Heart left ventricle (tissue), 16 donors: Measurements from ENCODE around the gene C9orf78. TPM values are rescaled to one million over a fixed set of nuclear protein-coding genes. Genes with fewer than 3 reads are reported as not detected.

Experiments used
- ATAC-seq, 4 donors: fragments of 200-7000 bp; cut with Tn5 transposase; one replicate each; pipeline ENCODE4 v1.9.1; 2020 to 2022; ENCODE audit warnings: moderate library complexity in 4 of 4, mild to moderate bottlenecking in 3 of 4, moderate number of reproducible peaks in 1 of 4
- DNase-seq, 5 donors: peaks; one replicate each; pipeline ENCODE4 v3.0.0-alpha.2; 2020
- H3K27ac ChIP-seq, 12 donors: fragments of 200-600 bp; sonication (generic) in 4 of 12; one replicate each; pipeline versions ENCODE4 v1.5.0 to v1.8.0; 2016 to 2022; ENCODE audit warnings: mild to moderate bottlenecking in 2 of 12
- H3K27me3 ChIP-seq, 9 donors: fragments of 200-600 bp; sonication (generic) in 2 of 9; one replicate each; pipeline versions ENCODE4 v1.5.1 to v1.8.0; 2016 to 2022; ENCODE audit warnings: mild to moderate bottlenecking in 3 of 9
- H3K36me3 ChIP-seq, 9 donors: fragments of 200-600 bp; sonication (generic) in 2 of 9; one replicate each; pipeline versions ENCODE4 v1.5.0 to v1.8.0; 2018 to 2022; ENCODE audit warnings: mild to moderate bottlenecking in 2 of 9
- H3K4me1 ChIP-seq, 12 donors: fragments of 200-600 bp; sonication (generic) in 4 of 12; one replicate each; pipeline versions ENCODE4 v1.5.0 to v1.8.0; 2016 to 2022; ENCODE audit warnings: mild to moderate bottlenecking in 3 of 12
- H3K4me3 ChIP-seq, 12 donors: fragments of 200-600 bp; sonication (generic) in 4 of 12; one replicate each; pipeline versions ENCODE4 v1.5.0 to v1.8.0; 2017 to 2022; ENCODE audit warnings: mild to moderate bottlenecking in 9 of 12, moderate library complexity in 4 of 12
- H3K9me3 ChIP-seq, 12 donors: fragments of 200-600 bp; sonication (generic) in 4 of 12; one replicate each; pipeline versions ENCODE4 v1.5.0 to v1.8.0; 2016 to 2022; ENCODE audit warnings: mild to moderate bottlenecking in 1 of 12
- POLR2A ChIP-seq, 2 donors: fragments of 450-650 bp; IDR thresholded peaks; one replicate each; pipeline ENCODE4 v1.6.1; 2017; ENCODE audit warnings: antibody characterized with exemption in 2 of 2, mild to moderate bottlenecking in 2 of 2, moderate library complexity in 2 of 2
- WGBS, 4 donors: extraction: QIAGEN DNeasy Blood & Tissue Kit in 2 of 4; methylation state at CpG; one replicate each; pipeline versions ENCODE4 v1.1.5 to v1.1.7; 2013 to 2018; 5-methylcytosine and 5-hydroxymethylcytosine counted together
- intact Hi-C, 10 donors: fragments of 100-400 bp; cut with DNase I; formaldehyde crosslinking; loops; one replicate each; pipeline versions ENCODE4 v1.11.1 to v1.14.2; 2022
- long read RNA-seq, 3 donors: library from polyadenylated mRNA; unstranded; transcript quantifications; one replicate each; pipeline ENCODE4 v2.0.0, GENCODE V29; 2020 to 2021
- polyA plus RNA-seq, 2 donors: library from polyadenylated mRNA; stranded (reverse); fragments of 200-250 nt; gene quantifications; one replicate each; pipeline ENCODE4 v1.2.3, GENCODE V29; 2013
- total RNA-seq, 9 donors: library from RNA; depleted of rRNA in 2 of 9; stranded (reverse); fragments of >200 nt in 2 of 9; fragmentation: NEBNext Ultra II Directional in 3 of 9; extraction: Animal tissue kit (Norgen Biotek cat#: 25700) in 3 of 9; gene quantifications; one replicate each; pipeline versions ENCODE4 v1.1.0 to v1.2.4, GENCODE V29; 2016 to 2023
- TF ChIP-seq, protein P1 (sequence below), 12 donors: fragments of 200-600 bp; sonication (generic) in 4 of 12; IDR thresholded peaks; one replicate each; pipeline versions ENCODE4 v1.5.0 to v1.8.0; 2018 to 2022; ENCODE audit warnings: antibody characterized with exemption in 12 of 12, mild to moderate bottlenecking in 5 of 12
- donor health status: ischemic (EF 13 %, LVEDD 7.1; RV severe dilation, severe dysfunction).
- donor health status: healthy with polysubstance abuse.
- donor health status: DM: no; HTN: yes; CAD: no.
- donor health status: DM: no; HTN: no; CAD: no.
- donor health status: ischemic (EF 25% LVEDD 6.9; RV normal size, moderate dysfunction).
- donor health status: ischemic (EF 25% LVEDD 5.7; RV mildly dilated, moderate dysfunction).
- donor health status: healthy.
- donor health status: DM: yes; HTN: yes; CAD: no.
- donor health status: ischemic (EF 35%, LVEDD 5.7; RV mildly dilated, moderate dysfunction).
- donor health status: nonischemic (EF 11% LVEDD 7.7; RV severe dilation, severe dysfunction).
- donor health status: DM: yes; HTN: yes; CAD: no.
- donor health status: PGD.
- donor health status: ischemic (EF 29% LVEDD 5.4; RV normal size, mild dysfunction).
- donor health status: nonischemic (EF 23%, LVEDD 6.1; RV moderate dilation, normal function).

C9orf78 gene, protein sequence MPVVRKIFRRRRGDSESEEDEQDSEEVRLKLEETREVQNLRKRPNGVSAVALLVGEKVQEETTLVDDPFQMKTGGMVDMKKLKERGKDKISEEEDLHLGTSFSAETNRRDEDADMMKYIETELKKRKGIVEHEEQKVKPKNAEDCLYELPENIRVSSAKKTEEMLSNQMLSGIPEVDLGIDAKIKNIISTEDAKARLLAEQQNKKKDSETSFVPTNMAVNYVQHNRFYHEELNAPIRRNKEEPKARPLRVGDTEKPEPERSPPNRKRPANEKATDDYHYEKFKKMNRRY
- 10 to 100 TPM; 28.4 to 54.8 (median 32.5) TPM for total RNA-seq
- 10 to 100 TPM; 36.0 to 69.2 TPM for polyA plus RNA-seq
- long read RNA-seq, donor 1, transcript C9orf78-201 (9 exons, 1,795 nt): major isoform, 48 of 55 reads
- long read RNA-seq, donor 1, partial matches to known transcripts: 3 of 55 reads
- long read RNA-seq, donor 1, other reads (novel, unspliced or antisense): 4 of 55 reads
- long read RNA-seq, donor 2, transcript C9orf78-201 (9 exons, 1,795 nt): major isoform, 262 of 283 reads
- long read RNA-seq, donor 2, partial matches to known transcripts: 3 of 283 reads
- long read RNA-seq, donor 2, other reads (novel, unspliced or antisense): 18 of 283 reads
- long read RNA-seq, donor 3, transcript C9orf78-201 (9 exons, 1,795 nt): major isoform, 47 of 58 reads
- long read RNA-seq, donor 3, partial matches to known transcripts: 5 of 58 reads
- long read RNA-seq, donor 3, other reads (novel, unspliced or antisense): 6 of 58 reads

DNA sequence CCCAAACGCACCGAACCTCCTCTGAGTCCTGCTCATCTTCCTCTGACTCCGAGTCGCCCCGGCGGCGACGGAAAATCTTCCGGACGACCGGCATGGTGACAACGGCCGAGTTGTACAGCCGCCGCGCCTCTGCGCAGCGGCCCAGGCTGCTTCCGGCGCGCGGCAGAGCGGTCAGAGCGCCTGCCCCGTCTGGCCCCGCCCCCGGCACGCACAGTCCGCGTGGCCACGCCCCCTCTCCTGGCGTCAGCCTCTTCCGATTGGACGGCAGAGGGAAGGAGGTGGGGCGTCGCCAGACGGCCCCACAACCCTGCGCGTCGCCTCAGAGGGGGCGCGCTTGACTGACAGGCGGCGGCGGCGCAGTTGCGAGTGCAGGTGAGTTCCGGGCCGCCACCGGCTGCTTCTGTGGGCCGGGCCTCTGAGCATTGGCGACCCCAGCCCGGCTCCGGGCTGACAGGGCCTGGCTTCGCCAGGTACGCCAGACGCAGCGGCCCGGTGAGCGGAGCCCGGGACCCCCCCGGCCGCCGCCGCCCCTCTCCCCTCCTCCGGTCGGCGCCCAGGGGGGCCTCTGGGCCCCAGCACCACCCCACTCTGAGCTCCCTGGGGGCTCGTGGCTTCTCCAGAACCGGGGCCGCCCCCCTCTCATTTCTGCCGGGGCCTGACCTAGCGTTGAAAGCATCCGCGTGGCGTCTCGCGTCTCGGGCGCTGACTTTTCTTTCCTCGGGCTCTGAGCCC, at the start of gene C9orf78, which contains the start of gene USP20:
TSS of gene C9orf78 (minus strand) at position 148 of the 732 bp plus-strand sequence. CDS start at position 94, 54 bp downstream.
TSS of gene USP20 (plus strand) at position 331 of the 732 bp plus-strand sequence. CDS start 17,098 bp downstream, outside the sequence.
- ATAC-seq (peak; percentile 99 to 100 (median 100)), DNase-seq (peak; percentile 96 to 98 (median 97))
- peaks cover 0 to 42% (median 18%) of the 10 kb centered on the region in 12 donors for H3K4me1 ChIP-seq
- H3K27ac ChIP-seq: peak within 1 kb of the TSS in 11 of 12 donors; percentile 61 to 96 (median 83)
- intact Hi-C loops: loop anchor here in 2 of 10 donors (1.0 to 2.0 kb wide), 2 partner anchors 32 to 50 kb away; partner anchors contain the start of gene TOR1B (in 1 of the 2)
- H3K36me3 ChIP-seq: peaks cover 0 to 32% (median 32%) of the 10 kb centered on the region in 9 donors
- TF ChIP-seq, protein P1, sequence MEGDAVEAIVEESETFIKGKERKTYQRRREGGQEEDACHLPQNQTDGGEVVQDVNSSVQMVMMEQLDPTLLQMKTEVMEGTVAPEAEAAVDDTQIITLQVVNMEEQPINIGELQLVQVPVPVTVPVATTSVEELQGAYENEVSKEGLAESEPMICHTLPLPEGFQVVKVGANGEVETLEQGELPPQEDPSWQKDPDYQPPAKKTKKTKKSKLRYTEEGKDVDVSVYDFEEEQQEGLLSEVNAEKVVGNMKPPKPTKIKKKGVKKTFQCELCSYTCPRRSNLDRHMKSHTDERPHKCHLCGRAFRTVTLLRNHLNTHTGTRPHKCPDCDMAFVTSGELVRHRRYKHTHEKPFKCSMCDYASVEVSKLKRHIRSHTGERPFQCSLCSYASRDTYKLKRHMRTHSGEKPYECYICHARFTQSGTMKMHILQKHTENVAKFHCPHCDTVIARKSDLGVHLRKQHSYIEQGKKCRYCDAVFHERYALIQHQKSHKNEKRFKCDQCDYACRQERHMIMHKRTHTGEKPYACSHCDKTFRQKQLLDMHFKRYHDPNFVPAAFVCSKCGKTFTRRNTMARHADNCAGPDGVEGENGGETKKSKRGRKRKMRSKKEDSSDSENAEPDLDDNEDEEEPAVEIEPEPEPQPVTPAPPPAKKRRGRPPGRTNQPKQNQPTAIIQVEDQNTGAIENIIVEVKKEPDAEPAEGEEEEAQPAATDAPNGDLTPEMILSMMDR (IDR thresholded peaks at IDR 0.05): peak in 2 of 12 donors; percentile 16 to 25
- TF ChIP-seq POLR2A (IDR thresholded peaks at IDR 0.05): peak; percentile 78 to 94
- no peaks in the 10 kb centered on the region for H3K27me3 ChIP-seq
- H3K4me3 ChIP-seq: peak within 1 kb of the TSS; percentile 72 to 100 (median 88)
- no peaks in the 10 kb centered on the region for H3K9me3 ChIP-seq
- 0 to 1% (median 1%) methylated on average over 35 to 81 of the region's 81 CpGs for WGBS, 4 donors

DNA sequence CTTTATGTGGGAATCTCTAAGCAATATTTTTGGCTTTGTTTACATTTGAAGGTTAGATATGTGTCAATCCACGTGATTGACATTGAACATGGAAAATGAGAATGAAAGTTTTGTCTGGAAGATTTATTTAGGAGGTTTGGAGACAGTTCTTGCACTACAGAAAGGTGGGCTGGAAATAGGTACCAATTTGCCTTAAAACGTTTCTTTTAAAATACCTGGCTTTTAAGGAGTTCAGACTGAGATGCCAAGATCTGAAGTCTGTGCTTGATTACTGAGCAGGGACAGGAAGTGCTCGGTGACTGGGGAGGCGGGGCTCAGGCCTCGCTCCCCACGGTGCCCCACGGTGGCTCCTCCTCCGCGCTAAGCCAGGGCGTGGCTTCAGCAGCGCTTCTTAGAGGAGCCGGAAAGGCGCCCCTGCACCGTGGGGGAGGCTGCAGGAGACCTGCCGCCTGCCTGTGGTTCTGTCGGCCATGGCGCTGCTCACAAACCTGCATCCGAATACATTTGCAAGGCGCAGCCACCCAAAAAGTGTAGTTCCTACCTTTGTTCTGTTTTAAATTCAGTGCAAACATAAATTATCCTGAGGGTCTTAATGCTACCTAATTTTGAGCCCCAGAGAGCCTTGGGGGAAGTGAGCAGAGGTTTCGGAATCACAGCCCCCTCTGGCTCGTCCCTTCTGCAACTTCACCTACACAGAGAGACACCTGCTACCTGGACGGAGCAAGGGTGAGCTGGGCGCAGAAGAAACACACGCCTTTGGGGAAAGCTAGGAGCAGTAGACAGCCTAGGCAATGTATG, 49.3 kb upstream of the C9orf78 start:
- intact Hi-C loops: loop anchor here (2.0 to 10.0 kb wide), 18 partner anchors 50 to 460 kb away; partner anchors contain the start of genes FNBP1 (in 5 of the 10), GPR107 (in 3 of the 10), C9orf78 (in 1 of the 10) and USP20 (in 1 of the 10)
- peak overlapping the region; percentile 12 to 94 (median 84) for H3K27ac ChIP-seq
- peaks cover 3 to 61% (median 38%) of the 10 kb centered on the region in 12 donors for H3K4me1 ChIP-seq
- TF ChIP-seq, protein P1 (IDR thresholded peaks at IDR 0.05): no peak
- no peak for TF ChIP-seq POLR2A (IDR thresholded peaks at IDR 0.05)
- 16 to 30% (median 20%) methylated on average over 22 to 24 of the region's 24 CpGs for WGBS, 4 donors
- peak overlapping the region in 11 of 12 donors; percentile 1 to 57 (median 48) for H3K4me3 ChIP-seq
- peak; percentile 86 to 95 (median 89) for DNase-seq
- ATAC-seq: peak; percentile 61 to 78 (median 76)
- H3K27me3 ChIP-seq: no peaks in the 10 kb centered on the region
- H3K36me3 ChIP-seq: peaks cover 0 to 36% (median 0%) of the 10 kb centered on the region in 9 donors
- H3K9me3 ChIP-seq: no peaks in the 10 kb centered on the region

DNA sequence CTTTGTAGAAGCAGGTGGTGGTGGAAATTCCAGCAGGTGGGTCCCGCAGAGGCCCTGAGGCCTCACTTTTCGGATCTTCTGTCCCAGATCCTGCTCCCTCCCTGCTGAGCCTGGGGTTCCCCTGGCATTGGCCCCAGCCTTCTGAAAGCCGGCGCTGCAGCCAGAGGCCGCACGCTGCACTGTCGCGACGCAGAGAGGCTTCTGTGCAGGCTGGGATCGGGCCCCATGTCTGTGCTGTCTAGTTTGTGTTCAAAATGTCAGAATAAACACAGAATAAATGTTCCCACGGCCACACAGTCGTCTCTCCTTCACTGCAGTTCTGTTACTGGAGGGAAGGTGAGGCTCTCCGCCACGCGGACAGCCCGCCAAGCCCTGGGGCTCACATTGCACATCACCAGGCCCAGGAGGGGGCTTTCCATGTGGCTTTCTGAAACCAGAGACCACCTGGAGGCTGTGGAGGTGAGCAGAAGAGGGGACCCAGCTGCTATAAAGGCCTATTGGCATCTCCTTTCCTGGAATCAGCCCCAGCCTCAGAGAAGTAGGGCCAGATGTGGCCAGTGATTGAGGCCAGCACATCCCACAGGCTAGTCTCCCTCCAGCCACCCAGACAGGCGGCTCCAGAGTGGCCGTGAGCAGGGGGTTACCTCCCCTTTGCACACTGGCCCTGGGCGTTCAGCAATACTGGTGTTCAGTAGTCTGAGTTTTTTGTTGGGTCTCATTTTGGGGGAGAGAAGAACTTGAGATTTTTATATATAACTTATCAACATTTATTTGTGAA, 46.7 kb upstream of the C9orf78 start:
- H3K4me1 ChIP-seq: peaks cover 3 to 34% (median 28%) of the 10 kb centered on the region in 12 donors
- intact Hi-C loops: loop anchor here in 8 of 10 donors (5.0 to 10.0 kb wide), 7 partner anchors 83 to 463 kb away; partner anchors contain the start of gene GPR107 (in 1 of the 8)
- TF ChIP-seq, protein P1 (IDR thresholded peaks at IDR 0.05): no peak
- no peak for TF ChIP-seq POLR2A (IDR thresholded peaks at IDR 0.05)
- peak overlapping the region in 1 of 12 donors; percentile 9 for H3K27ac ChIP-seq
- H3K27me3 ChIP-seq: no peaks in the 10 kb centered on the region
- no peak overlapping the region for H3K4me3 ChIP-seq
- no peaks in the 10 kb centered on the region for H3K9me3 ChIP-seq
- H3K36me3 ChIP-seq: peaks cover 0 to 47% (median 0%) of the 10 kb centered on the region in 9 donors
- DNase-seq (no peak), ATAC-seq (no peak)
- 80 to 89% (median 87%) methylated on average over 17 to 19 of the region's 19 CpGs for WGBS, 4 donors
